Cardiac muscle cell (in vitro differentiated cells and primary cell): ENCODE measurements around the gene P3R3URF. TPM values are rescaled to one million over a fixed set of nuclear protein-coding genes. Genes with fewer than 3 reads are reported as not detected.

Experiments used
- DNase-seq, 2 donors: peaks; one replicate each; pipeline versions ENCODE4 v3.0.0 to v3.0.0-alpha.2; 2010 to 2017; ENCODE audit warnings: low read depth in 1 of 2, low spot score in 1 of 2
- H3K27ac ChIP-seq: fragments of 200-600 bp; sonication (generic); 2 replicates; pipeline ENCODE4 v1.5.1; 2016
- H3K27me3 ChIP-seq: fragments of 200-600 bp; sonication (generic); 2 replicates; pipeline ENCODE4 v1.6.0; 2016; ENCODE audit warnings: control low read depth
- H3K36me3 ChIP-seq: fragments of 200-600 bp; sonication (generic); 2 replicates; pipeline ENCODE4 v1.5.1; 2016; ENCODE audit warnings: control low read depth
- H3K4me1 ChIP-seq: fragments of 200-600 bp; sonication (generic); 2 replicates; pipeline ENCODE4 v1.8.1; 2017; ENCODE audit warnings: low read depth, mild to moderate bottlenecking, mixed run types
- H3K4me3 ChIP-seq: fragments of 200-600 bp; sonication (generic); 2 replicates; pipeline ENCODE4 v1.5.1; 2016; ENCODE audit warnings: mild to moderate bottlenecking
- H3K9me3 ChIP-seq: fragments of 200-600 bp; sonication (generic); 2 replicates; pipeline ENCODE4 v1.5.1; 2017; ENCODE audit warnings: low read depth, mild to moderate bottlenecking, control low read depth
- polyA plus RNA-seq: library from polyadenylated mRNA; unstranded; fragments of >200 nt; fragmentation: Nextera tagmentation; extraction: Ambion mirVana; gene quantifications from 2 replicates; pipeline ENCODE4 v1.2.1, GENCODE V29; 2016
- total RNA-seq: library from RNA; depleted of rRNA; stranded (reverse); fragments of >200 nt; gene quantifications from 2 replicates; pipeline ENCODE4 v1.2.3, GENCODE V29; 2016
- TF ChIP-seq, protein P1 (sequence below): IDR thresholded peaks from 2 replicates; pipeline ENCODE4 v1.5.1; 2012; ENCODE audit warnings: low read depth, mild to moderate bottlenecking, low read length

The P3R3URF gene
- total and polyA plus RNA-seq, 2 experiments from 2014 or later: not detected

DNA sequence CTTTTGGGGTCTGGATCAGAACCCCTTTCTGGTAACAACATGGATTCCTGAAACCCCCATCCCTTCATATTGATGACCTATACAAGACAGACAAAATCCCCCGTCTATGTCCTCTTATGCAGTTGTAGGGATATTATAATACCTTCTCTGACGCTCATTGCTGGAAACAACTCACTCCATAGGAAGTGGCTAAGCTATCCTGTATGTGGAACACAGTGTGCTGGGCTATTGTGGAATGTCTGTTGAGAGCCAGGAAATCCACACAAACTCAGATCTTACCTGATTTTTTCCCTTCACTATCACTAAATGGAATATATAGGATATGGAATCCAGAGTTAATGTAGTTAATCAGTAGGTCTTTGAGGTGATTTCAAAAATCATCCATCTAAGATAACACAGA is 26.2 kb downstream of the P3R3URF start:
- DNase-seq: no peak
- no peaks in the 10 kb centered on the region for H3K36me3 ChIP-seq
- no peaks in the 10 kb centered on the region for H3K4me1 ChIP-seq
- no peaks in the 10 kb centered on the region for H3K27me3 ChIP-seq
- no peaks in the 10 kb centered on the region for H3K9me3 ChIP-seq
- TF ChIP-seq, protein P1, sequence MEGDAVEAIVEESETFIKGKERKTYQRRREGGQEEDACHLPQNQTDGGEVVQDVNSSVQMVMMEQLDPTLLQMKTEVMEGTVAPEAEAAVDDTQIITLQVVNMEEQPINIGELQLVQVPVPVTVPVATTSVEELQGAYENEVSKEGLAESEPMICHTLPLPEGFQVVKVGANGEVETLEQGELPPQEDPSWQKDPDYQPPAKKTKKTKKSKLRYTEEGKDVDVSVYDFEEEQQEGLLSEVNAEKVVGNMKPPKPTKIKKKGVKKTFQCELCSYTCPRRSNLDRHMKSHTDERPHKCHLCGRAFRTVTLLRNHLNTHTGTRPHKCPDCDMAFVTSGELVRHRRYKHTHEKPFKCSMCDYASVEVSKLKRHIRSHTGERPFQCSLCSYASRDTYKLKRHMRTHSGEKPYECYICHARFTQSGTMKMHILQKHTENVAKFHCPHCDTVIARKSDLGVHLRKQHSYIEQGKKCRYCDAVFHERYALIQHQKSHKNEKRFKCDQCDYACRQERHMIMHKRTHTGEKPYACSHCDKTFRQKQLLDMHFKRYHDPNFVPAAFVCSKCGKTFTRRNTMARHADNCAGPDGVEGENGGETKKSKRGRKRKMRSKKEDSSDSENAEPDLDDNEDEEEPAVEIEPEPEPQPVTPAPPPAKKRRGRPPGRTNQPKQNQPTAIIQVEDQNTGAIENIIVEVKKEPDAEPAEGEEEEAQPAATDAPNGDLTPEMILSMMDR: no peak
- H3K4me3 ChIP-seq: no peak overlapping the region
- H3K27ac ChIP-seq: no peak overlapping the region

DNA sequence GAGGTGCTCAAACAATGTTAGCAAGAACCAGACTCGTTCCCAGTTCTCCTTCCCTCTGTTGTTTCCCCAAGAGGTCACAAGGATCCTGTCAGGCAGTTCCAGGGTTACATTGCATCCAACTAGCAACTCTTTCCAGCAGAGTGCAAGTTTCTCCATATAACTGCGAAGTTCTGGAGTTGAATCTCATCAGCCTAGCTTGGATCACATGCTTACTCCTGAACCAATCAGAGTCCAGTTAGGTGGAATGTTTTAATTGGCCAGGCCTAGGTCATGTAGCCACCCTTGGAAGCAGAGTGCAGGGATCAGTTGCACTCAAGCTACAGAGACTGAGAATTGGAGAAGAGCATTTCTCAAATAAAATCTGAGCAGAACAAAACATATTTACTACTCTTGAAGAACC is 28.0 kb downstream of the P3R3URF start:
- TF ChIP-seq, protein P1: no peak
- no peak for DNase-seq
- Histone ChIP-seq H3K27ac (no peak overlapping the region), H3K36me3 (no peaks in the 10 kb centered on the region), H3K27me3 (no peaks in the 10 kb centered on the region), H3K4me1 (no peaks in the 10 kb centered on the region), H3K4me3 (no peak overlapping the region), H3K9me3 (no peaks in the 10 kb centered on the region)

DNA sequence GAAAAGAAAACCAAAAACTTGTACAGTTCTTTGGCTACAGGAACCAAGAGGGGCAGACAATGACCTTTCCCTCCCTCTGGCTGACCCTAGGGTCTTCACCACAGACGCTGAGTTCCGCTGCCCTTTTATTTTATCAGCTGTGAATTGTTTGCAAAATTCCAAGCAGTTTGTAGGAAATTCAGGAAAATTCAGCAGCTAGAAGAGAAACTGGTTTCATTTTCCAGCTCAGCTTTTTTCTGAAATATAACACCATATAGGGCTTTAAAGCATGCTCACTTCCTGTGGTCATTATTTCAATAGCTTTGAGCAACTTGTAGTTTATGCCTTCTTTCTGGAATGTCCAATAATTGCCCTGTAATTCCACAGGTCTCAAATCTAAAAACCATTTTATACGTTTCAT is 38.4 kb downstream of the P3R3URF start:
- no peaks in the 10 kb centered on the region for H3K27me3 ChIP-seq
- H3K4me1 ChIP-seq: peaks cover 11% of the 10 kb centered on the region
- H3K27ac ChIP-seq: no peak overlapping the region
- DNase-seq: peak in 1 of 2 donors; percentile 65
- H3K4me3 ChIP-seq: no peak overlapping the region
- TF ChIP-seq, protein P1: no peak
- no peaks in the 10 kb centered on the region for H3K9me3 ChIP-seq
- no peaks in the 10 kb centered on the region for H3K36me3 ChIP-seq

DNA sequence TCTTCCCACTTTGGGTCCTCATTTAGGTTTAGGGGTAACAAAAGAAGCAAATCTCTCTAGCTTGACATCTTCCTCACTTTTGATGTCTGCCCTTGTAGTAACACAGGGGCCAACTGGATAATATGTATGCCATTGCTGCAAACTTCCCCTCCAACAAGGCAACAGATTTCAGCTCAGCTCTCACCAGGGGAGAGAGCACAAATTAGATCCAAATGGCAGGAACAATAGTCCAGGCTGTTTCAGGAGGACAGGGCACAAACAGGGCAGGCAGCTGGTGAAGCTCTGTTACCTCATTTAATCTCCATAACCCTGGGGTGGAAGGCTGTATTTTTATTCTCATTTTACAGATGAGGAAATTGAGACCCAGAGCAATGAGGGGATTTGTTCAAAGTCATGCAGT is 39.6 kb downstream of the P3R3URF start:
- H3K27me3 ChIP-seq: no peaks in the 10 kb centered on the region
- H3K9me3 ChIP-seq: no peaks in the 10 kb centered on the region
- no peaks in the 10 kb centered on the region for H3K36me3 ChIP-seq
- H3K4me3 ChIP-seq: no peak overlapping the region
- peaks cover 11% of the 10 kb centered on the region for H3K4me1 ChIP-seq
- TF ChIP-seq, protein P1: no peak
- DNase-seq: no peak
- no peak overlapping the region for H3K27ac ChIP-seq

DNA sequence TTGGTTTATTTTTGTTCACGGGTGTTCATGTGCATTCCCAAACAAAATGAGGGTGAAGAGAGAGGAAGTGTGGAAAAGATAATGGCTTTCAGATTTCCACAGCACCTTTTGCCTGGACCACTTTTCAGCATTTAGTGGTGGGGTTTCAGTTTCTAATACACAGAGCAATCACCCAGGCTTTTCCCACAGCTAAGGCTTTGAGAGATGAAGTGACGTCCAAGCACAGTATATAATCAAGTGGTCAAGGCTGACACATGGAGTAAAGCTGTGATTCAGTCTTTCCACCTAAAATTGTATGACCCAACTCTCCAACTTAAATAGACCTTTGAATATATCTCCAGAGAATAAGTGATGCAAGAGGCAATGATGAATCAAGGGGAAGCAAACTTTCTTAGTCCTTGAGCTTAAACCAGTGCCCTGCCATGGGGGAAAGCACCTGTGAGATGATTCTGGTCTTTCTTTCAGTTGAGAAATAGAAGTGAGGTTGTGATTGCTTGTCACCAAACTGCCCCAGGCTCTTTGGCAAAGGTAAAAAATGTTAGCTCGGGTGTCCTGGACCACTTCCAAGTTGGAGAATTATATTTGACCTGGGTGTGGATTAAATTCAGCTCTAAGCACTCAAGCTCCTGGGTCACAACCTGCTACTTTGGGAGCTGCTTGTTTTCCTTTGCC is 41.5 kb downstream of the P3R3URF start:
- TF ChIP-seq, protein P1: no peak
- H3K4me1 ChIP-seq: peaks cover 15% of the 10 kb centered on the region
- H3K27me3 ChIP-seq: no peaks in the 10 kb centered on the region
- no peak overlapping the region for H3K4me3 ChIP-seq
- no peaks in the 10 kb centered on the region for H3K36me3 ChIP-seq
- H3K9me3 ChIP-seq: no peaks in the 10 kb centered on the region
- DNase-seq: peak in 1 of 2 donors; percentile 76
- peak overlapping the region; percentile 0 for H3K27ac ChIP-seq
